GM20431 (cell line): Measurements from ENCODE around the gene OTOL1.
"Not testable (repeated sequence)": the region's sequence is repeated elsewhere in the genome, so short reads cannot be mapped to it uniquely, and the experiment has no call there.

Experiments
- in situ Hi-C: fragments of 300-500 bp; cut with MseI, MboI; formaldehyde crosslinking; loops from one replicate; pipeline ENCODE4 v1.15.0; 2020; ENCODE audit warnings: low sequenced_read_pairs; ENCODE audit not compliant: unreplicated experiment

The OTOL1 gene

DNA sequence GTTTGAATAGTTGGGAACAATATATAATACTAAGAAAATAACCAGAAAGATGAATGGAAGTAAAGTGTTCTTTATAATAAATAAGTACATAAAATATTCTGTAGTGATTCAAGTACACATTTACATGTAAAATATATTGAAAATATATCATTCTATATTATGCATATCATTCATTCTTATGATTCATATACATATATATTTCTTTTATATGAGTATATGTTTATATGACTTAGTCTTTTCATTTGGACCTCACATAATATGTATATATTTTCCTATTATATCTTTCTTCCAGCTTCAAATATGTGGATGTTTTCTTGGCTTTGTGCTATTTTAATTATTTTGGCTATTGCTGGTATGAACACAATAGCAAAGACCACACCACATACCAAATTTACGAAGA lies at the start of gene OTOL1:
TSS of gene OTOL1 (plus strand) at position 301 of the 400 bp plus-strand sequence. CDS start at position 301, 0 bp downstream.
- in situ Hi-C loops: no loop called here

GRCh38 chr3:161449785-161450184 lies 46.8 kb upstream of the OTOL1 start:
- in situ Hi-C loops: no loop called here

DNA sequence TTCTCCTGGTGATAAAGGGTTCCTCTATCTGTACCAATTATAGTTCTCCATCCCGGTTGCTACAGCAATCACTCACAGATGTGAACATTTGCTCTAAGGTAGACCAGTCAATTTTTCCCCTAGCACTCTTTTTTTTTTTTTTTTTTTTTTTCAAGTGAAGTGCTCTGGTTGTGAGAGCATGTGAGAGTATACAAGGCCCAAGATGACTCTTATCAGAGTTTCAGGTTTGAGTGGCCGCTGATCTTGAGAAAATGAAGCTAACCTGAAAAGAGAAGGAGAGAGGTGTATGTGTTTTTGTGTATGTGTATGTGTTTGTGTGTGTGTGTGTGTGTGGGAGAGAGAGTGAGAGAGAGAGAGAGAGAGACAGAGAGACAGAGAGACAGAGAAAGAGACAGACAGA lies 44.4 kb upstream of the OTOL1 start:
- in situ Hi-C loops: no loop called here

- in situ Hi-C loops: no loop called here
These were observed 42.0 kb upstream of the OTOL1 start for GRCh38 chr3:161454615-161455014.

GRCh38 chr3:161455962-161456361 lies 40.6 kb upstream of the OTOL1 start:
- in situ Hi-C loops: no loop called here

DNA sequence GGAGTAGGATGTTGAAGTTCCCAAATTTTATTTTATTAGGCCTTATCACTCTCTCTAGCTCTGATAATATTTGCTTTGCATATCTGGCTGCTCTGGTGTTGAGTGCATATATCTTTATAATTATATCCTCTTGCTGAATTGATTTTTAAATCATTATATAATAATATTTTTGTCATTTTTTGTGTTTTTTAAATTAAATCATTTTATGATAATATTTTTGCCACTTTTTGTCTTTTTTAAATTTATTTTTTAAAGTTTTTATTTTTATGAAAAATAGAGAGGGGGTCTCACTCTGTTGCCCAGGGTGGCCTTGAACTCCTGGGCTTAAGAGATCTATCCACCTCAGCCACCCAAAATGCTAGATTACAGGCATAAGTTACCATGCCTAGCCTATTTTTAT lies 34.5 kb upstream of the OTOL1 start:
- in situ Hi-C loops: no loop called here

DNA sequence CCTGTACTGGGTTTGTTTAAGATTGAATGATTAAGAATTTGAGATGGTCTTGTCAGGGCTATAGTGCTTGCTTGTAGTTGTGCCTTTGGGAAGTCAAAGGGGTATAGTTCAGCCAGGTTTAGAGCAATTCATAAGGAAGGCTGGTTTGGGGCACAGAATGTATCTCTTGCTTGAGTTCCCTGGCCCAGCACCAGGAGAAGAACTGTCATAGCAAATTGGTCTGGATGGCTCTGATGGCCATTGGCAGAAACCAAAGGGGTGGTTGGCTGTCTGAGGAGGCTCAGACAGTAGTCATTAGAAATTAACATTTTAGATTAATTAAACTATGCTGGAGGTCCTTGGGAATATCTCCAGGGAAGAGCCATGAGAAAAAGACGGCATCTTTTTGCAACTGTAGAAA lies 25.4 kb upstream of the OTOL1 start:
- in situ Hi-C loops: no loop called here

DNA sequence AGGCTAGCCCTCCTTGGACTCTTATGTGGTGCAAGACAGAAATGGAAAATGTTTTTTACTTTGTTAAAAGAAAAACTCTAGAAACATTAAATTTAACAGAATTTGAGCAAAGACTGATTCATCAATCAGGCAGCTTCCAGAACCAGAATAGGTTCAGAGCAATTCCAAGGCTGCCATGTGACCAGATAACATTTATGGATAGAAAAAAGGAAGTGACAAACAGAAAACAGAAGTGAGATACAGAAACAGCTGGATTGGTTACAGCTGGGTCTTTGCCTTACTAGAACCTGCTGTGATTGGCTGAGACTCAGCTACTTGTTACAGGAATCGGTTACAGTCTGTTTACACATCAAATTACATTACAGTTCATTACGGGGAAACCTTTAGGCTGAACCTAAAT lies 22.5 kb upstream of the OTOL1 start:
- in situ Hi-C loops: no loop called here

DNA sequence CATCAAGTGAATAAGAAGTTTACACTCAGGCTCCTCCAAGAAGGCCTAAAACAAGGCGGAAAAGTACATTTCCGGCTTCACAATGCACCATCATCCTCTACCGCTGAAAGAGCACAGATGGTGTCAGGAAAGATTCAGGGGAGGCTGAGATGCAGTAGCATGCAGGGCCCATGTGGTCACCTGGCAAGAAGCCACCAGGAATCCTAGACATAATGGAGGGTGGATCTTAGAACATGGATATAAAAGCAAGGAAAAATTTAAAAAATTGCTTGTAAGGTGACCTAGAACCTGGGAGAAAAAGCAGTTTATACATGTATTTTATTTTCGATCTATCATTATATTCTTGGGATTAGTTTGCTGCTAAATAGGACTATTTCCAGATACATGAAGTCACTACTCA lies 21.9 kb upstream of the OTOL1 start:
- in situ Hi-C loops: no loop called here

- in situ Hi-C loops: no loop called here
These were observed 21.4 kb upstream of the OTOL1 start for GRCh38 chr3:161475206-161475605.

DNA sequence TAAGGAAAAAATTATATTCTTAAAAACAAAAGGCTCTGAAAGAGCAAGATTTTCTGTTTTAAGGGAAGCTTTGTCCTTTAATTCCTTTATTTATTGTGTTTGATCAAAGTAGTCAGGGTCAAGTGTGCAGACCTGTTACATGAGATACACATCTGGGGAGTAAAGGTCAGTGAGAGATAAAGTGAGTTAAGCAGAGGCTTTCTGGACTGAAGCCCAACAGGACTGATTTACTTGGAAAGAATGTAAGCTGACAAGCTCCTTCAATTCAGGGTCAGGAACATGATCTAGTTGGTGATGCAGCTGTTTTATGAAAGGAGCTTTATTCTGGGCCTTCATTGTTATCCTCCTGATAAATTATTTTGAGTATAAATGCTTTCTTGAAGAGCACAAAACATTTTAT lies 20.7 kb upstream of the OTOL1 start:
- in situ Hi-C loops: no loop called here

DNA sequence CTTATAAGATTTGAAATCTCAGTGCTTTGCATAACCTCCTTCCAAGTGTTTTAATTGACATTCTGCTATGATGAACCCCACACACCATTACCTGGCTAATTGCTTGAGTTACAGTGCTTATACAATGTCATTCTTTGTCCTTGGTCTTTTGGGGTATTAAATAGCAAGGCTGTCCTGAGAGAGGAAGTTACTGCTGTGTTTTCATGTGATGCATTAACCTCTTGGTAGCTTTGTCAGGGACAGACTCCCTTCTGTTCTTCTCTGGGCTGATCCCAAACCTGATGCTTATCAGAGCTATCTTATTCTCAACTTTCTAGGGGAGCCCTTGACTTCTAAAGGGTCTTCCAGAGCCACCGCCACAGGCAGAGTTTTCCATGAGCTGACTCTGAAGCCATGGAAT lies 12.4 kb upstream of the OTOL1 start:
- in situ Hi-C loops: no loop called here

GRCh38 chr3:161488284-161488683 lies 8.3 kb upstream of the OTOL1 start:
- in situ Hi-C loops: not testable (repeated sequence)

- in situ Hi-C loops: no loop called here
These were observed 7.2 kb upstream of the OTOL1 start for GRCh38 chr3:161489395-161489794.

DNA sequence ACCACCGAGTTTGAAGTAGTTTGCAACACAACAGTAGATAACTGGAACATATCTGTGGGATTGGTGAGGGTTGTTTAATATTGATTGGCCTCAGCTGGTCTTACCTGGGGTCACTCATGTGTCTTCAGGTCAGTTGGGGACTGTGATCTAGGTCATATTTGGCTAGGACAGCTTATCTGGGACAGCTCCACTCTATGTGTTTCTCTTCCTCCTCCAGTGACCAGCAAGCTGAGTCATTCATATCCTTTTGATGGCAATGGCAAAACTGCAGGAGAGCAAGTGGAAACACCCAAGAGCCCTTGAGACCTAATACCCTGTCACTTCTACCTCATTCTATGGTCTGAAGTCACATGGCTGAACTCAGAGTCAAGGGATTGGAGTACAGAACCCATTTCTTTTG lies 5.8 kb upstream of the OTOL1 start:
- in situ Hi-C loops: not testable (repeated sequence)

GRCh38 chr3:161498259-161498921 lies 1.8 kb downstream of the OTOL1 start:
- in situ Hi-C loops: no loop called here

DNA sequence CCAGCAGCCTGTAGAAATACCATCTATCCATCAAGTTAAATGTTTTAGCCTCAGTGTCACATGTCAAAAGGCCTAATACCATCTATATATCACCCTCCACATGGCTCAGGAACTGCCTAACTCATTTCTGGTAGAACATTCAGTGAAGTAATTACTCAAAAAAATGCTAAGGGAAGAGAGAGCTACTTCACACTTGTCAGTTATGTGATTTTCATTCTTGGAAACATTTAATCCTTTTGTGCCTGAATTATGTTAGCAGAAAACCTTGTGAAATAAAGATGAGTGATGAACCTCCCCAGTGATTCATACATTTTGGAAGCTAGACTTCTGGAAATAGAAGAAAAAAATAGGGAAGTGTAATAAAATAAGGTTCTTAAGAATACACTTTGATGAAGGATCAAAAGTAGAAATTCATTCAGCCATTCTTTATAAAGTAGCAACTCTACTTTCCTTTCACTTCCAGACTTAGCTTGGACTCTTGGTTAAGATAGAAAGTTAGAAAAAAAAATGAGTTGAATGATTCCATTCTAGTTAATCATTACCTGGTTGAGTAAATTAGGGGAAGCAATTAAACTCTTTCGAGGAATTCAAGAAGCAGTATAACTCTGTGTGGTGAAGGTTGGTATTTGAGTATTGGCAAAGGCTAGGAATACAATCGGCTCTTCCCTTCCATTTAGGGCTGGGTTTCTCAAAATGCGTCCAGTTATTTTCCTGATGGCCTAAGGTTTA lies 3.6 kb downstream of the OTOL1 start:
- in situ Hi-C loops: no loop called here

GRCh38 chr3:161503271-161503670 lies 6.7 kb downstream of the OTOL1 start:
- in situ Hi-C loops: no loop called here

DNA sequence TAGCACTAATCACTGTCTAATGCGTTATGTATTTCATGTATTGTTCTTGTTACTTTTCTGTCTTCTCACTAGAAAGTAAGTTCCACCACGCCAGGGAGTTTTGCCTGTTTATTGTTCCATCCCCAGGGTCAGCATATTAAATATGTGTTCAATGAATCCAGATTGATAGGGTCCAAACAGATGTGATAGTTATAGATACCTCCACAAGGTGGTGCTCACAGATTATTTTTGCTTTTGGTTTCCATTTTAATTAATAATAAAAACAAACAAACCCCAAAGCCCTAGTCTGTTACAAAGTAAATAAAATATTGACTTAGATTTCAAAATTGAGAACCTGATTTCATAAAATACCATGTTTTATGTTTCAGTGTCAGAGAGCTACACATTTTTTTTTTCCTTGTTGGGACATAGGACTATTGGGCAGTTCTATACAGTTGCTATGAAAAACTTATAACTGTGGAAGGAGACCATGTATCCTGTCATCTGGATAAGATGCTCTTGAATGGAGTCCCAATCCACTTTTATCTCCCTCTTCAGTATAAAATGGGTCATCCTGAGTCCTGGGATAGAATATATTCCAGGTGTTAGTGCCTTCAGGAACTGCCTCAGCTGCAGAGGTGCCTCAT lies 12.4 kb downstream of the OTOL1 start:
- in situ Hi-C loops: no loop called here

GRCh38 chr3:161510510-161511260 lies 14.1 kb downstream of the OTOL1 start:
- in situ Hi-C loops: no loop called here

DNA sequence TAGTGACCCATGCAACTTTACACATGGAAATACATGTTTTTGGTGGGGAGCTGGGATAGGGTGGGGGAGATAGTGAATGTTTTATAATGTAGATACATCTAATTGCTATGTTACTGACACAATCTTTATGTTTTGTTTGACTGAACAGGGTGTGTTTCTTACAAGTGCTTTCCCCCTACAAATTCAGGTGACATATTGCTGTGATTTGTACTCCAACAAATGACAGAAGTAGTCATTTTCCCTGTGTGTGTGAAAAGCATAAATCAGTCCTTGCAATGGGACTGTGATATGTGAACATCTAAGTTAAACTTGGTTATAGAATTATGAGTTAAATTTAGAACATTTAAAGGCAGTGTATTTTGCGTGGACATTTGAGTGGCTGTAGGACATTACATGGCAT lies 27.3 kb downstream of the OTOL1 start:
- in situ Hi-C loops: no loop called here
